ENCODE data around the gene SPOCK1.

The SPOCK1 gene

GRCh38 chr5:137438932-137439331, 60.2 kb downstream of the SPOCK1 start:
- no peak for TF ChIP-seq CTCF (conservative IDR thresholded peaks at IDR 0.05; ENCODE audit: low read depth, low read length)
- no peak overlapping the region for H3K4me3 ChIP-seq (ENCODE audit: low read length)
- DNase-seq (ENCODE audit: low read depth): no peak

- no peak for DNase-seq (ENCODE audit: low read depth)
- TF ChIP-seq CTCF (conservative IDR thresholded peaks at IDR 0.05; ENCODE audit: low read depth, low read length): no peak
- no peak overlapping the region for H3K4me3 ChIP-seq (ENCODE audit: low read length)
These were observed 61.4 kb downstream of the SPOCK1 start for GRCh38 chr5:137437774-137438173.

DNA sequence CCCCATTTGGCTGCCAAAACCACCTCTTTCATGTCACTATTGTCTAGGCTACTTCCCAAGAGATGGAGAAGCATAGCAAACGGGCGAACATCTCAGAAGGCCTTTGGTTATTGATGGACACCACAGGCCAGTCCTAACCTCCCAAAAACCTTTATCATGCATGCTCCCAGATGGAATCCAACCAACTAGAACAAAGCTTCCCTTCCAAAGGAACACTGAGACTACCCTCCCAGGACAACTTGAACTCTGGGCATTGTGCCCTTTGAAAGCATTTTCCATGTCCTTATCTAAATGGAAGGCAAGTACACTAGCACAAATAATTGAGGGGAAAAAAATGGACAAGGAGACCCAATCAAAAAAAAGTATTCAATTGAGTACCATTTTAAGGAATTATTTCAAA, 65.6 kb downstream of the SPOCK1 start:
- no peak for DNase-seq (ENCODE audit: low read depth)
- TF ChIP-seq CTCF (conservative IDR thresholded peaks at IDR 0.05; ENCODE audit: low read depth, low read length): no peak
- H3K4me3 ChIP-seq (ENCODE audit: low read length): no peak overlapping the region

- H3K4me3 ChIP-seq (ENCODE audit: low read length): no peak overlapping the region
- no peak for TF ChIP-seq CTCF (conservative IDR thresholded peaks at IDR 0.05; ENCODE audit: low read depth, low read length)
- DNase-seq (ENCODE audit: low read depth): no peak
These were observed 66.8 kb downstream of the SPOCK1 start for GRCh38 chr5:137432376-137432775.

- no peak for TF ChIP-seq CTCF (conservative IDR thresholded peaks at IDR 0.05; ENCODE audit: low read depth, low read length)
- DNase-seq (ENCODE audit: low read depth): no peak
- H3K4me3 ChIP-seq (ENCODE audit: low read length): no peak overlapping the region
These were observed 68.1 kb downstream of the SPOCK1 start for GRCh38 chr5:137431051-137431450.

DNA sequence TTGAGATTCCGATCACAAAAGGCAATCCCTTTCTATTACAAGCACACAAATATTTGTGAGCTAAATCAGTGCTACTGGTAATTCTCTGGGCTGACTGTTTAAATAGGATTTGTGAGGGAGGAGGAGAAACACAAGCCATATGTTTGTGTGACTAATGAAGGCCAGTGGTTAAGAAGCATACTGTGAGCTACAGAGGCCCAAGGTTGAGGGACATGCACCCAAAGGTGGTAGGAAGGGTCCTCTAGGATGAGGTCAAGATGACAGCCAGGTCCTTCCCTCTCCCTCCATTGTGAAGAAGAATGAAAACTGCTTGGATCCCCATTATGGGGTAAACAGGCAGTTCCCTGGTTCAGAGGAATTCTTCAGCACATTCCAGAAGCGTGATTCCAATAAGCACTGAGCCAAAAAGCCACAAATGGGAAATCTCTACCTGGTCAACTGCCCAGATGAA, 83.9 kb downstream of the SPOCK1 start:
- no peak overlapping the region for H3K4me3 ChIP-seq (ENCODE audit: low read length)
- TF ChIP-seq CTCF (conservative IDR thresholded peaks at IDR 0.05; ENCODE audit: low read depth, low read length): no peak
- peak; percentile 47 for DNase-seq (ENCODE audit: low read depth)

- no peak for TF ChIP-seq CTCF (conservative IDR thresholded peaks at IDR 0.05; ENCODE audit: low read depth, low read length)
- no peak for DNase-seq (ENCODE audit: low read depth)
- no peak overlapping the region for H3K4me3 ChIP-seq (ENCODE audit: low read length)
These were observed 84.9 kb downstream of the SPOCK1 start for GRCh38 chr5:137414112-137414755.
